Measurements from ENCODE around the gene MBNL1.

DNA sequence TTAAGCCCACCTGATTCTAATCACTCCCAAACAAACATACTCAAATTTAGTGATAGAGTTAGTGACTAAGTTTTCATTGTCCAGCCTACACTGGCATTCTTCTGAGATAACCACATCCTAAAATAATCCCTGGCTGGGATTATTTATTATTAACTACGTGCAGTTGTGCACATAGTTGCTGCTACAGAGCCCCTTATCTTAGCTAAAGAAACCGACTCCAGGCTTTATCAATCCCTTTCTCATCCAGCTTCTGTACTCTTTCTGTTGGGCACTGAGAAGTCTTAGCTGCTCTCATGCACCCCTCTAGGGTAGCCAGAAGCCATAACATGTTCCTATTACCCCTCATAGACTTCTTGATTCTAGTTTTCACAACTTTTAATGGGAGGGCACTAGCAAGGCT, 208.7 kb downstream of the MBNL1 start:
- TF ChIP-seq, protein P1, sequence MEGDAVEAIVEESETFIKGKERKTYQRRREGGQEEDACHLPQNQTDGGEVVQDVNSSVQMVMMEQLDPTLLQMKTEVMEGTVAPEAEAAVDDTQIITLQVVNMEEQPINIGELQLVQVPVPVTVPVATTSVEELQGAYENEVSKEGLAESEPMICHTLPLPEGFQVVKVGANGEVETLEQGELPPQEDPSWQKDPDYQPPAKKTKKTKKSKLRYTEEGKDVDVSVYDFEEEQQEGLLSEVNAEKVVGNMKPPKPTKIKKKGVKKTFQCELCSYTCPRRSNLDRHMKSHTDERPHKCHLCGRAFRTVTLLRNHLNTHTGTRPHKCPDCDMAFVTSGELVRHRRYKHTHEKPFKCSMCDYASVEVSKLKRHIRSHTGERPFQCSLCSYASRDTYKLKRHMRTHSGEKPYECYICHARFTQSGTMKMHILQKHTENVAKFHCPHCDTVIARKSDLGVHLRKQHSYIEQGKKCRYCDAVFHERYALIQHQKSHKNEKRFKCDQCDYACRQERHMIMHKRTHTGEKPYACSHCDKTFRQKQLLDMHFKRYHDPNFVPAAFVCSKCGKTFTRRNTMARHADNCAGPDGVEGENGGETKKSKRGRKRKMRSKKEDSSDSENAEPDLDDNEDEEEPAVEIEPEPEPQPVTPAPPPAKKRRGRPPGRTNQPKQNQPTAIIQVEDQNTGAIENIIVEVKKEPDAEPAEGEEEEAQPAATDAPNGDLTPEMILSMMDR (tag by site-specific recombination; IDR thresholded peaks at IDR 0.05) = no peak
- TF ChIP-seq YY1 (tag by site-specific recombination; IDR thresholded peaks at IDR 0.05) = no peak

All from HEK293 (cell line).